SU-DHL-6 (cell line): ENCODE results near the gene VARS1.

Experiments
- H2AFZ ChIP-seq: fragments of 200-600 bp; sonication (generic); 2 replicates; pipeline ENCODE4 v1.6.1; 2014; ENCODE audit warnings: low read depth, mild to moderate bottlenecking, moderate library complexity, mixed read lengths, antibody characterized with exemption, low read length; ENCODE audit not compliant: severe bottlenecking
- H3F3A ChIP-seq: fragments of 200-600 bp; shearing (Covaris generic); 2 replicates; pipeline ENCODE4 v1.6.0; 2016; ENCODE audit warnings: antibody characterized with exemption, mild to moderate bottlenecking; ENCODE audit not compliant: insufficient read depth
- H3K27ac ChIP-seq: fragments of 200-600 bp; sonication (generic); 2 replicates; pipeline ENCODE4 v1.5.1; 2016; ENCODE audit warnings: low read depth, mild to moderate bottlenecking, low read length, moderate library complexity, mixed read lengths
- H3K27me3 ChIP-seq: fragments of 200-600 bp; sonication (generic), shearing (Covaris generic); 2 replicates; pipeline ENCODE4 v1.6.0; 2014; ENCODE audit warnings: mild to moderate bottlenecking, low read length
- H3K36me3 ChIP-seq: fragments of 200-600 bp; sonication (generic); 2 replicates; pipeline ENCODE4 v1.6.1; 2014; ENCODE audit warnings: mild to moderate bottlenecking, low read length, mixed read lengths
- H3K4me2 ChIP-seq: fragments of 300-600, 200-600 bp; shearing (Covaris generic), sonication (generic); 2 replicates; pipeline ENCODE4 v1.6.0; 2014; ENCODE audit warnings: low read length, low read depth, mild to moderate bottlenecking; ENCODE audit not compliant: poor library complexity, severe bottlenecking
- H3K4me3 ChIP-seq: fragments of 200-600 bp; sonication (generic); 2 replicates; pipeline ENCODE4 v1.5.1; 2014; ENCODE audit warnings: antibody characterized with exemption, low read length, mild to moderate bottlenecking, mixed read lengths; ENCODE audit not compliant: insufficient read depth, poor library complexity, severe bottlenecking
- H3K79me2 ChIP-seq: fragments of 200-600 bp; sonication (generic); 2 replicates; pipeline ENCODE4 v1.6.1; 2014; ENCODE audit warnings: mild to moderate bottlenecking, low read length, moderate library complexity; ENCODE audit not compliant: insufficient read depth
- H3K9ac ChIP-seq: fragments of 200-600 bp; sonication (generic); 2 replicates; pipeline ENCODE4 v1.7.0; 2014; ENCODE audit warnings: mild to moderate bottlenecking, low read length
- H3K9me2 ChIP-seq: fragments of 200-600 bp; sonication (generic); replicated peaks from 2 replicates; pipeline ENCODE4 v1.6.1; 2014; ENCODE audit warnings: low read length; ENCODE audit not compliant: insufficient read depth
- H3K9me3 ChIP-seq: fragments of 200-600 bp; sonication (generic); 2 replicates; pipeline ENCODE4 v1.6.1; 2014; ENCODE audit warnings: low read length, mixed read lengths; ENCODE audit not compliant: insufficient read depth
- H4K20me1 ChIP-seq: fragments of 200-600 bp; sonication (generic); 2 replicates; pipeline ENCODE4 v1.6.1; 2014; ENCODE audit warnings: low read depth, mild to moderate bottlenecking, antibody characterized with exemption, low read length, moderate library complexity, mixed read lengths
- CTCF ChIP-seq: fragments of 200-600 bp; sonication (generic); IDR thresholded peaks from one replicate; pipeline ENCODE4 v1.5.1; 2017; ENCODE audit warnings: antibody characterized with exemption, mild to moderate bottlenecking, low read length, moderate library complexity; ENCODE audit not compliant: insufficient read depth, poor library complexity, severe bottlenecking
- EZH2phosphoT487 ChIP-seq: fragments of 200-600 bp; sonication (generic), shearing (Covaris generic); conservative IDR thresholded peaks from 2 replicates; pipeline ENCODE4 v1.6.1; 2018; ENCODE audit warnings: mild to moderate bottlenecking, antibody characterized with exemption, low read length, moderate library complexity, mixed read lengths

Gene VARS1

DNA sequence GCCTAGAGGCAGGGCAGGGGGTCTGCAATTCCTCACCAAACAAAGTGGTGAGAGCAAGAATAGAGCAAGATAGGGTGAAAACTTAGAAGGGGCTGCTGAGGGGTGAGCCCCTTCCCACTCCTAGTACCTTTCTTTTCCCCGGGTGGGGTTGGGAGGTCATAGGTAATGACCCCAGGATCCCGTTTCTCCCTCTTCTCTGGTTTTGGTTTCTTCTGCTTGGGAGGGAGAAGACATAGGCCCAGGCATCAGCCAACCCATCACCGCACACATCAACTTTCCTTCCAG is 3.5 kb downstream of the VARS1 start:
- Histone ChIP-seq H3K9ac (no peak overlapping the region), H3K79me2 (peaks cover 32% of the 10 kb centered on the region), H3F3A (peaks cover 44% of the 10 kb centered on the region), H2AFZ (no peak overlapping the region), H3K9me2 (no peaks in the 10 kb centered on the region), H3K27me3 (no peaks in the 10 kb centered on the region), H3K4me2 (no peak overlapping the region), H3K36me3 (peaks cover 20% of the 10 kb centered on the region), H3K4me3 (no peak overlapping the region), H4K20me1 (peaks cover 4% of the 10 kb centered on the region; the same call in 1 of the 2 replicates), H3K27ac (no peak overlapping the region), H3K9me3 (no peaks in the 10 kb centered on the region)
- TF ChIP-seq EZH2phosphoT487 (no peak), CTCF (no peak)

DNA sequence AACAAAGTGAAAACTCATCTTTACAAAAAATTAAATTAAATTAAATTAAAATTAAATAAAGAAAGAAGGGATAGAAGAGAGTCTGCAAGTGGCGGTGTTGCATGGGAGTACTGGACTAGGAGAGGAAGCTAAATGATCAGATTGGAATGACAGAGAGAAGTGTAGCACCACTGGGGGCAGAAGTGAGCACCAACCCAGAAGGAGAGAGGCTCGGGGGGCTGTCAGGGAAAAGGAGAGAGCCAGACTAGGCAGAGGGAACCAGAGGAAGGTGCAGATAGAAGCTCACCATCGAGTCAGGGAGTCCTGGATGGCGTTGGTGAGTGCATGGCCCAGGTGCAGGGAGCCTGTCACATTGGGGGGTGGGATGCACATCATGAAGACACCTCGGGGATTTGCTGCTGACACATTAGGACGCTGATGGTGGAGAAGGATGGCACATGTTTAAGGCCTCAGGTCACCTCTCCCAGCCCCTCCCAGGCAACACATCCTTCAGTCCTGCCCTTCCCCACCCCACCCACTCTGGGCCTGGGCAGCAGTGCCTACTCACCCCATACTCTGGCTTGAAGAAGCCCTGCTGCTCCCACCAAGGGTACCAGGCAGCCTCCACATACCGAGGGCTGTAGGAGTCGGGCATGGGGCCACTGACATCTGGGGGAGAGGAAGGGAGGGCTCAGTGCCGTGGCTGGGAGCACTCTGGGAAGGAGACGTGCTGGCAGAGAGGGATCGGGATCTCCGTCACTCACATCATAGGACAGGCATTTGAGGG is 4.0 kb downstream of the VARS1 start:
- Histone ChIP-seq H2AFZ (no peak overlapping the region), H3K36me3 (peaks cover 24% of the 10 kb centered on the region), H3F3A (peaks cover 39% of the 10 kb centered on the region), H3K9me2 (no peaks in the 10 kb centered on the region), H3K9me3 (no peaks in the 10 kb centered on the region), H3K27ac (no peak overlapping the region), H3K4me2 (no peak overlapping the region), H3K9ac (no peak overlapping the region), H3K4me3 (no peak overlapping the region), H4K20me1 (peaks cover 4% of the 10 kb centered on the region; the same call in 1 of the 2 replicates), H3K79me2 (peaks cover 32% of the 10 kb centered on the region), H3K27me3 (no peaks in the 10 kb centered on the region)
- no peak for TF ChIP-seq EZH2phosphoT487
- peak; percentile 85 for TF ChIP-seq CTCF

DNA sequence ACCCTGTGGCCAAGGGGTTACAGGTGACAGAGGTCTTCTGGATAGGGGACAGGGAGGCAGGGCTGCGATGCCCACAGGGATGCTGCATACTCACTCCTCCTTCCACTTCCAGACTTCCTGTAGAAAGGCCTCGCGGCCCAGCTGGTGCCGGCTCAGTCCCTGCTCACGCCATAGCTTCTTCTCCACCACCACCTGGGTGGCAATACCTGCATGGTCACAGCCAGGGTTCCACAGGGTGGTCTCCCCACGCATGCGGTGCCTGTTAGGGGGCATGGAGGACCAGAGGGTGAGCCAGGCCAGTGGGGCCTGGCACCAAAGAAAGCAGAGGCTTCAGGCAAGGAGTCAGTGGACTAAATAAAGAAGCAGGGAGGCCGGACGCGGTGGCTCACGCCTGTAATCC is 10.1 kb downstream of the VARS1 start:
- peaks cover 10% of the 10 kb centered on the region; the same call in 1 of the 2 replicates for H3F3A ChIP-seq
- no peak overlapping the region for H3K9ac ChIP-seq
- peaks cover 20% of the 10 kb centered on the region for H3K36me3 ChIP-seq
- H3K27me3 ChIP-seq, result no peaks in the 10 kb centered on the region
- peaks cover 4% of the 10 kb centered on the region; the same call in 1 of the 2 replicates for H4K20me1 ChIP-seq
- no peaks in the 10 kb centered on the region for H3K9me2 ChIP-seq
- H3K79me2 ChIP-seq, result no peaks in the 10 kb centered on the region; the same call in 1 of the 2 replicates
- TF ChIP-seq CTCF (no peak), EZH2phosphoT487 (no peak)
- no peak overlapping the region for H3K27ac ChIP-seq
- H2AFZ ChIP-seq, result no peak overlapping the region
- no peak overlapping the region for H3K4me3 ChIP-seq
- no peaks in the 10 kb centered on the region for H3K9me3 ChIP-seq
- no peak overlapping the region for H3K4me2 ChIP-seq
